M059J (cell line): ENCODE measurements around the gene CTDNEP1. TPM values are rescaled to one million over a fixed set of nuclear protein-coding genes. Genes with fewer than 3 reads are reported as not detected.

Experiments used
- DNase-seq: peaks from one replicate; pipeline ENCODE4 v3.0.0-alpha.2; 2012; ENCODE audit warnings: low read depth
- total RNA-seq: library from RNA; depleted of rRNA; stranded (reverse); fragments of >200 nt; shearing (Covaris generic); gene quantifications from 2 replicates; pipeline ENCODE4 v1.2.3, GENCODE V29; 2014

Gene CTDNEP1
- total RNA-seq, 1 experiment from 2014 or later = 42.6 TPM

DNA sequence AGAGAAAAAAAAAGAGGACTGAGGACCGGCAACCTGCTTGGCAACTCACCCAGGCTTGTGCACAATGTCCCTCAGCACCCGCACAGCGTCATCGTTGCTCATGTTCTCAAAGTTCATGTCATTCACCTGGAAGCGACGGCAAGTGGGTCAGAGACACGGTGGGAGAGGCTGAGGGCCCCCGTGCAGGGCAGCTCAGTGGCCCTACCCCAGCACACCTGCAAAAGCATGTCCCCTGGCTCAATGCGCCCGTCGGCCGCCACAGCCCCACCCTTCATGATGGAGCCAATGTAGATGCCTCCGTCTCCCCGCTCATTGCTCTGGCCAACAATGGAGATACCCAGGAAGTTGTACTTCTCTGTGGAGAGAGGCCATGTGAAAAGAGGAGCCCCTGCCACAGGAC, 22.6 kb downstream of the CTDNEP1 start:
- no peak for DNase-seq

DNA sequence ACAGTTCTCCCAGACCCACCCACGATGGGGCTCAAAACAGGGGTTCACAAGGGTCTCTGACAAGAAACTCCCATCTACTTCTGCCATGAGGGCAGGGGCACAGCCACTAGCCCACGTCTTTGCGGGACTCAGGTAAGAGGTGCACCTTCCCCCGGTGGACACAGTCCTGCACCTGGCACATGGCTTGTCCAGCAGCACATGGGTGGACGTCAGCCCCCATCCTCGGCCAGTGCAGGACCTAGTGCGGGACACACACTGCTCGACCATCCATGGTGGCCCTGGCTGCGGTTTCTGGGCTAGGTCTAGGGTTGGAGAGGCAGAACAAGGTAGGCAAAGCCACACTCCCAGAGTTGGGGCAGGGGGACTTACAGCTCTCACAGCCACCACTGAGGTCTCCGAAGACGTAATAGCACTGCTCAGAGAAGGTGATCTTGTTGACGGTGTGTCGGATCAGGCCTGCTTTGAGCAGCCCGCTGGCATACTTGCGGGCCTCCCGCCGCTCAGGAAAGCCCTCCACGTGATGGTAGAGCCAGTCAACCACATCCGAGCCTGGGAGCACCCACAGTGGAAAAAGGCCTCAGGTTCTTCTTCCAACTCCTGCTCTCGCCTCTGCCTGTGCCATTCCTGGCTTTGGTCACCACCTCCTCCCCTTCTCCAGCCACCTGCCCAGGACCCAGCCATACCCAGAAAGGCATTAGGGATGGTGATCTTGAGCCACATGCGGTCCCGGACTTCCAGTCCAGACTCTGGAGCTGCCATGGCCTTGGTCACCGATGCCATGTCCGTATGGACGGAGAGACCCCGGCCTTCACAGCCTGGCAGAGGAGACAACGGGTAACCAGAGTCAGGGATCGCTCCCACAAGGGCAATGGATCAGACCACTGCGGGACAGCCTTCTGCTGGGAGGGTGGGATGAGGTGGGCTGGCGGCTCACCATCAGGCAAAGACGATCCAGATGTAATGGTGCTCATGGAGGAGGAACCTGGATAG, 24.5 kb downstream of the CTDNEP1 start:
- DNase-seq = no peak

- no peak for DNase-seq
Measured at GRCh38 chr17:7225711-7226331, 25.7 kb downstream of the CTDNEP1 start.

DNA sequence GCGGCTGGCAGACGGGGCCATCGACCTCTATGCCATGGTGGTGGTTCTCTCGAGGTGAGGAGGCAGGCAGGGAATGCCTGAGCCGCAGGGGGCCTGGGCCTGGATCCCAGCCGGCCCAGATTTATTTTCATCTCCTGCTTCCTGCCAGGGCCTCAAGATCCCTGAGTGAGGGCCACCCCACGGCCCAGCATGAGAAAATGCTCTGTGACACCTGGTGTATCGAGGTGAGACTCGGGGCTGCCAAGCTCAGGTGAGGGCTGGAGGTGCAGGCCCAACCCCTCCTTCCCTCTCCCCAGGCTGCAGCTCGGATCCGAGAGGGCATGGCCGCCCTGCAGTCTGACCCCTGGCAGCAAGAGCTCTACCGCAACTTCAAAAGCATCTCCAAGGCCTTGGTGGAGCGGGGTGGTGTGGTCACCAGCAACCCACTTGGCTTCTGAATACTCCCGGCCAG, 26.8 kb downstream of the CTDNEP1 start:
- DNase-seq = no peak

DNA sequence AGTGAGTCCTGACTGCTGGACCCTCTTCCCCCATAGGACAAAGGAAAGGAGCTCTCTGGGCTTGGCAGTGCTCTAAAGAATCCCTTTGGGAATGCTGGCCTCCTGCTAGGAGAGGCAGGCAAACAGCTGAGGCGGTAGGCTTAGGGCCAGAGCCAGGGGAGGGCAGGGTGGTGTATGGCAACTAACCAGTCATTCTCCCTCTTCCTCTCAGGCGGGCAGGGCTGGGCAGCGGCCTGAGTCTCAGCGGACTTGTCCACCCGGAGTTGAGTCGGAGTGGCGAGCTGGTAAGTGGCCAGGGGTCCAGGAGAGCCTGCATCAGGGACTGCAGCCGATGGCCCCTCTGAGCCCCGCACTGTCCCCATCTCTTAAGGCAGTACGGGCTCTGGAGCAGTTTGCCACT, 27.4 kb downstream of the CTDNEP1 start:
- no peak for DNase-seq

DNA sequence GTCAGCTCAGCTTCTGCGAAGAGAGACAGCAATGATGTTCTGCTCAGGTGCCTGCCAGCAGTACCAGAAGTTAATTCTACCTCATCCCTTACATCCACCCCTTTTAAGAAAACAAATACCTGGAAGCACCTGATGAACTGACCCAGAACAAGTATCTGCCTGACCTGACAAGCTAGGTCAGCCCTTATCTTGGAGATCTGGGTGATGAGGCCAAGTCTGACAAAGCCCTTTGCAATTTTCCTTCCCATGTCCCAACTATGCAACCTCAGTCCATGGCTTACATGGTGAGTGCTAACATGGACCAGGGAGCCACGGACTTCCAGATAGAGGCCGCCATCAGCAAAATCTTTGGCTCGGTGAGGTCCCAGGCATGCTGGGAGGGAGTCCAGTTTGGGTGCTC, 28.2 kb downstream of the CTDNEP1 start:
- no peak for DNase-seq

GRCh38 chr17:7222972-7223292, 28.6 kb downstream of the CTDNEP1 start:
- DNase-seq = no peak

DNA sequence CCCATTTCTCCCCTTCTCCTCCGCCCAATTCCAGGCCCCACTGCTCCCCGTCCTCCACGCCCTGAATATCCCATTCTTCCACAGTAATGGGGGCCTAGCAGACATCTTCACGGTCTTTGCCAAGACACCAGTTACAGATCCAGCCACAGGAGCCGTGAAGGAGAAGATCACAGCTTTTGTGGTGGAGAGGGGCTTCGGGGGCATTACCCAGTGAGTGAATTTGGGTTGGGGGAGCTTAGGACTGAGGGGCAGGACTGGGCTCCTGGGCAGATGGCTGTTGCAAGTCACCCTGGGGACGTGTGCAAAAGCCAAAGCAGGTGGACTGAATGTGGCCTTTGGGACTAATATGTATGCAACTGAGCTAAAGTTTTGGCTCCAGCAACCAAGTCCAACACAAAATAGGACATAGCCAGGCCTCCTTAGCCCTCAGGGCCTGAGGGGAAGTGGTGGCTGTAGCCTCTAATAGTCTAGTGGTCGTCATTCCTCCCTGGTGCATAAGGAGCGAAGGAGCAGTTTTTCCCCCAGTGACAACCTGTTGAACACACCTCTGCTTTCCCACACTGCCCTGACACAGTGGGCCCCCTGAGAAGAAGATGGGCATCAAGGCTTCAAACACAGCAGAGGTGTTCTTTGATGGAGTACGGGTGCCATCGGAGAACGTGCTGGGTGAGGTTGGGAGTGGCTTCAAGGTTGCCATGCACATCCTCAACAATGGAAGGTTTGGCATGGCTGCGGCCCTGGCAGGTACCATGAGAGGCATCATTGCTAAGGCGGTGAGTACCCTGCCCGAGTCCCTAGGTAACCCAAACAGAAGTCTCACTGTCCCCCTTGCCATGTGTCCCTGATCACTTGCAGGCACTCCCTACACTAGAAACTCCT, 29.2 kb downstream of the CTDNEP1 start:
- DNase-seq = no peak

DNA sequence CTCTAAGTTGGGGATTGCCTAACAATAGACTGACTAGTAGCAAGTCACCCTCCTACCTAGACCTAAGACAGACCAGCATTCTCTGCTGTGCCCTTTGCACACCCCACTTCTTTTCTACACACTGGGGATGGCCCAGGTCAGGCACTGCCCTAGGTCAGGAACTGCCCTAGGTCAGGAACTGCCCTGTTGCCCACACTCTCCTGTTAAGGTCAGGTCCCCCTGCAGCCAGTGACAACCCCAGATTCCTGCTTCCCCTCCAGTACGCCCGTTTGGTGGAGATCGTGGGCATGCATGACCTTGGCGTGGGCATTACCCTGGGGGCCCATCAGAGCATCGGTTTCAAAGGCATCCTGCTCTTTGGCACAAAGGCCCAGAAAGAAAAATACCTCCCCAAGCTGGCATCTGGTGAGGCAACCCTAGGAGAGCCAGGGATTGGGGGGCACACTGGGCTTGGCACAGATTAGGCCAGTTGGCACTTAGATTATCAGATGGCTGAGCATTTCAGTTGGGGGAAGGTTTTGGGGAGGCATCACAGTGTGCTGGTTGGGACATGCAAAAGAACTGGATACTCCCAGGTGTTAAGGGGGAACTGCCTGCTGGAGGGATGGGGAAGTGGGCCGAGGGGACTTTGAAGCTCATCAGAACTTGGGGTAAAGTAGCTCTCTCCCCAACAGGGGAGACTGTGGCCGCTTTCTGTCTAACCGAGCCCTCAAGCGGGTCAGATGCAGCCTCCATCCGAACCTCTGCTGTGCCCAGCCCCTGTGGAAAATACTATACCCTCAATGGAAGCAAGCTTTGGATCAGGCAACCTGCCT, 30.0 kb downstream of the CTDNEP1 start:
- no peak for DNase-seq

GRCh38 chr17:7220593-7221277, 30.8 kb downstream of the CTDNEP1 start:
- peak; percentile 64 for DNase-seq

DNA sequence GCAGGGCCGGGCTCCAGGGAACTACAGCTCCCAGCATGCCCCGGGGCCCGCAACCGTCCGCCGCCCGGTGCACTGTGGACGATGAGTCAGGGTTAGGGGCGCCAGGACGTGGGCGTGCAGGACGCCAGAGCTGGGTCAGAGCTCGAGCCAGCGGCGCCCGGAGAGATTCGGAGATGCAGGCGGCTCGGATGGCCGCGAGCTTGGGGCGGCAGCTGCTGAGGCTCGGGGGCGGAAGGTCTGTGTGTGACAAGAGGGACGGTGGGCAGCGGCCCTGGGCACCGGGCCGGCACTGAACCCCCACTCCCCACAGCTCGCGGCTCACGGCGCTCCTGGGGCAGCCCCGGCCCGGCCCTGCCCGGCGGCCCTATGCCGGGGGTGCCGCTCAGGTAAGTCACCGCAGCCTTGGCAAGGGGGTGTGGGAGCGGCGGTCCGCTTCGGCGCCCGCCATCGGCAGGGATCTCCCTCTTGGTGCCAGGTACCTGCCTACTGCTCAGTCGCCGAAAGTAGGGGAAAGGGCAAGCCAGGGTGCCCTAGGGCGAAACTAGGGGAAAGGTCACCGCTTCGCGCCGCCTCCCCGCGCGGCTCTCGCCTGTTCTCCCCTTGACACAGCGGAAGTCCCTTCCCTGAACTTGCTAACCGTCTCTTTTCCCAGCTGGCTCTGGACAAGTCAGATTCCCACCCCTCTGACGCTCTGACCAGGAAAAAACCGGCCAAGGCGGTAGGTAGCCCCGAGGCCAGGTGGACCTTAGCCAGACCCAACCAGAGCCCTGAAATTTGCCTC, 31.5 kb downstream of the CTDNEP1 start, which contains the start of the genes ACADVL and DLG4:
Gene ACADVL (plus strand): TSS at position 127 of the 781 bp plus-strand sequence. CDS start 47 bp downstream, at position 174.
Gene DLG4 (minus strand): TSS at position 25 of the 781 bp plus-strand sequence.
- DNase-seq = peak; percentile 94

DNA sequence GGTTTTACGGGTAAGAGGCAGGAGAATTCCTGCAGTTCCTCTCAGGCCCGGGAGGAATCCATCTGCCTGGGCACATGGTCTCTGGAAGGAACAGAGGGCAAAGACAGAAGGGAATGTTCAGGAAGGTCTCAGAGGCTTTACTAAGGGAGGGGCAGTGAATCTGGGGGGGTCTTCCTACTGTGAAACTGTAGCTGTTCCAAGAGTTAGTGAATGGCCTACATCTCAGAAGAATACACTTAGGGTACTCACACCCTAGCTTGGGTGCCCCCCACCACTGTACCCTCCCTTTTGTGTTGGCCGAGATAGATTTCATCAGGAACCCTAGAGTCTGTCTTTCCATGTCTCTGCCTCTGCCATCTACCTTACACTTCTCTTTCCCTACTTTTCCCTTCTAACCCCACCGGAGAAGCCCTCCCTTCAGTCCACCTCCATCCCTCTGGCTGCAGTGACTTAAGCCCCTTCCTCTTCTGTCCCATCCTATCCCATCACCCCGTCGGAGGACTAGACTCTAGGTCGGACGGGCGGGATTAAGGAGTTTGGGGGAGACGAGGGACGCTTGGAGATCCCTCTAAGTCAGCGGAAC, 32.2 kb downstream of the CTDNEP1 start:
- no peak for DNase-seq

GRCh38 chr17:7218758-7219157, 32.8 kb downstream of the CTDNEP1 start:
- no peak for DNase-seq

GRCh38 chr17:7218166-7218565, 33.4 kb downstream of the CTDNEP1 start:
- DNase-seq = no peak

DNA sequence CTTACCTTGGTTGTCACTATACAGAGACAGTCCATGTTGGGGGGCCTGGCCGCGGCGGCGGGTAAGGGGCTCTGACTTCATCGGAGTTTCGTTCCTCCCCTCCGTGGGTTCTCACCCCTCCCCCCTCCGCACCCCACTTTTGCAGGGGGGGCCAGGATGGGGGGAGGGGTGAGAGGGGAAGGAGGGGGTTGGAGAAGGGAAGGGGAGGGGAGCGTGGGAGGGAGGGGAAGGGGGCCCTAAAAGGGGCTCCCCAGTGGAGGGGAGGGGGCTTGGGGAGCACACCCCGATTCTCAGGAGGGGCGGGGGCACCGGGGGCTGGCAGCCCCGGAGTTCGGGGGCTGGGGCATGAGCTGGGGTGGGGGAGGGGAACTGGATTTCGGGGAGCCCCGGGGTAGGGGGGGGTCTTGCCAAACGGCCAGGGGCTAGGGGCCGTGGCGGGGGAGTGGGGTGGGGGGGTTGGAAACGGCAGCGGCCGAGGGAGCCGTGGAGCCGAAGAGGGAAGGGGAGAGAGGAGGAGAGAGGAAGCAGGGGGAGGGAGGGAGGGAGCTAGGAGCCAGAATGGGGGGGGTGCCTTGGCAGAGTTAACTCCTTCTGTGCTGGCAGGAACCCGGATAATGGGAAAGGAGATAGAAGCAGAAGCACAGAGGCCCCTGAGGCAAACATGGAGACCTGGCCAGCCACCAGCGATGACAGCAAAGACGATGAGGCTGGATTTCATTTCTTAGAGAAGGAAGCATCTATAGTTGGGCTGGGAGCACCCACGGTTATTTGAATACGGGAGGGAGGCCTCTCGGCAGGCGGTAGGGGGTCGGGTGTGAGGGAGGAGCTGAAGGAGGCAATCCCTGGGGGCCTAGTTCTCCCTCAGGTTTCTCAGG, 34.2 kb downstream of the CTDNEP1 start:
- peak; percentile 54 for DNase-seq

DNA sequence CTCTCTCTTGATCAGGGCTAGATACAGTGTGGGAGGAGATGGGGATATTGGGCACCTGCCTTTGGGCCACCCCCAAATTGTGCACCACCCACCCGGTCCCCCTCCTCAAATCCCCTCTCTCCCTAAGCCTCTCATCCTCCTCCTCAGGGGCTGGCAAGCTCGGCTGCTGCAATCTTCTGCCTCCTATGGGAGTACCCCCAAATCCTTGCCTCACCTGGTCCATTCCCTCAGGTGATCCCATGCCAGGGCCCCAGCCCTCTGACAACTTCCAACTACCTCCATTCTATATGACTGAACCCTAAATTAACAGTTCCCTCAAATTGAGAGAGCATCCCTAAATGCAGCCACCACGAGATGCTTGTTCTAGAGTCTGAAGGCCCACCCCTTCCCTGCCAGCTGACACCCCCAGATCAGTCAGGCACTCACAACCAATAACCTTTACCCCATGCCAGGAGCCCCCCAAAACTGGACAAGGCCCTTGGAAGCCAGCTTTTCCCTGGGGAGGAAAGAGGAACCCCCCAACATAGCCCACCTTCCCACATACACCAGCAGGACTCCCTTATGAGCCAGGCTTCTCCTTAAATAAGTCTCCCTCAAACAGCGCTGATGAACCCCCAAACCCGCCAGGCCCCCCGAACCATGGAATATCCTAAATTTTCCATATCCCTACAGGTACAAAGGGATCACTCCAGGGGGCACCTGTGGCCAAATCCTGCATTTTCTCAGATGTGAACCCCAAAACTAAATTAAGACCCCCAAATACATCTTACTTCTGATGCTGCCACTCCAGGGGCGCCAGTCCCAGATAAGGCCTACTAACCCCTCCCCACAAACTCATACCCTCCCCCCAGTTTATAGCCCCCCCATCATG, 35.1 kb downstream of the CTDNEP1 start:
- DNase-seq = no peak

DNA sequence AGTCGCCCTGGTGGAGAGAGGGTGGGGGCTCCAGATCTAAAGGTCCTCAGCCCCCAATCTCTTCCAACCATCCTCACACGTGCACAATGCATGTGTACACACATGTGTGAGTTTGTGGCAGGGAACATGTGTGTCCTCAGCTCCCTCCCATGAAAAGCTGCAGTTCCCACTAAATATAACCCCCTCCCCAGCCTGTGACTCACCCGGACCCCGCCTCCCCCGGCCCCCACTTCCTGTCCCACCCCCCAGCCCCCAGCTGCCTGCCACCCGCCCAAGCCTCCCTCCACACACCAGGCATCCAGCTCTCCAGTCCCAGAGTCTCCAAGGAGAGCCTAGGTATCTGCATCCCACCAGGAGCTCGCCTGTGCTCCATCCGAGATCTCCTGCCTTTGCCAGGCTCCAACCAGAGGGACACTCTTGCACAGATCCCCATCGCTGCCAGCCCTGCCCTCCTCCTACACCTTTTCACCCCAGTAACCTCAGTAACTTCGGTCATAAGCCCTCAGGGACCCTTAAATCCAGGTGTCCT, 35.8 kb downstream of the CTDNEP1 start:
- no peak for DNase-seq
